ENCODE measurements around the gene SNAP23. TPM values are rescaled to one million over a fixed set of nuclear protein-coding genes. Genes with fewer than 3 reads are reported as not detected.

SNAP23 gene
- polyA plus RNA-seq, 1 donor from 2014 or later = 40.7 TPM

DNA sequence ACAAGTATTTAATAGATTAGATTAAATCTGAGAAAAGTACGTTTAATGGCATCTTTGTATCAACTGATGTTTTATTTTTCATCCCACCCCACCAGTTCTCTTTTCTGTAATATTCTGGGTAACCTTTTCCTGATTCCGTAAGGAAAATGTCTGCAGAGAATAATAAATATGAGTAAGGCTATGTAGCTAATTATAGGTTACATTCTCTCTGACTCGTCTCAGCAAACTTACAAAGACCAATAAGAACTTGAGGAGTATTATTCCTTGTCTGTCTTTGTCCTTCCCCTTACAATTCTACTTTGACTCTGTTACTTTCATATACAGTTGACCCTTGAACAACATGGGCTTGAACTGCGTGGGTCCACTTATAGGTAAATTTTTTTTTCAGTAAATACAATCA lies 12.1 kb downstream of the SNAP23 start:
- H4K20me1 ChIP-seq (ENCODE audit: insufficient read depth) = no peaks in the 10 kb centered on the region
- no peaks in the 10 kb centered on the region for H3K9me3 ChIP-seq (ENCODE audit: low read length)
- no peak overlapping the region for H3K4me3 ChIP-seq (ENCODE audit: low read length)
- H3K36me3 ChIP-seq (ENCODE audit: insufficient read depth, low read length) = no peaks in the 10 kb centered on the region
- H3F3A ChIP-seq (ENCODE audit: insufficient read depth, low read length, poor library complexity, severe bottlenecking) = no peaks in the 10 kb centered on the region
- no peaks in the 10 kb centered on the region for H3K27me3 ChIP-seq (ENCODE audit: insufficient read depth, low read depth, low read length)
- H3K79me2 ChIP-seq (replicated peaks; ENCODE audit: insufficient read depth, low read length) = no peaks in the 10 kb centered on the region
- no peaks in the 10 kb centered on the region for H3K9me2 ChIP-seq (ENCODE audit: insufficient read depth, low read length)
- H3K4me2 ChIP-seq (ENCODE audit: low read length) = no peak overlapping the region
- TF ChIP-seq SMC3 (conservative IDR thresholded peaks at IDR 0.05; ENCODE audit: poor library complexity) = no peak
- no peak for TF ChIP-seq EP300 (conservative IDR thresholded peaks at IDR 0.05; ENCODE audit: poor library complexity, severe bottlenecking)
- TF ChIP-seq REST (IDR thresholded peaks at IDR 0.05; ENCODE audit: borderline replicate concordance) = no peak
- TF ChIP-seq TAF1 (IDR thresholded peaks at IDR 0.05; ENCODE audit: low read depth) = no peak
- TF ChIP-seq POLR2AphosphoS5 (IDR thresholded peaks at IDR 0.05) = no peak
- TF ChIP-seq EZH2 (IDR thresholded peaks at IDR 0.05; ENCODE audit: borderline replicate concordance, insufficient read depth, low read length, poor library complexity, severe bottlenecking) = no peak
- no peak for TF ChIP-seq RAD21 (conservative IDR thresholded peaks at IDR 0.05)
- no peak for TF ChIP-seq MXI1 (conservative IDR thresholded peaks at IDR 0.05; ENCODE audit: poor library complexity, severe bottlenecking)
- TF ChIP-seq, protein P1, sequence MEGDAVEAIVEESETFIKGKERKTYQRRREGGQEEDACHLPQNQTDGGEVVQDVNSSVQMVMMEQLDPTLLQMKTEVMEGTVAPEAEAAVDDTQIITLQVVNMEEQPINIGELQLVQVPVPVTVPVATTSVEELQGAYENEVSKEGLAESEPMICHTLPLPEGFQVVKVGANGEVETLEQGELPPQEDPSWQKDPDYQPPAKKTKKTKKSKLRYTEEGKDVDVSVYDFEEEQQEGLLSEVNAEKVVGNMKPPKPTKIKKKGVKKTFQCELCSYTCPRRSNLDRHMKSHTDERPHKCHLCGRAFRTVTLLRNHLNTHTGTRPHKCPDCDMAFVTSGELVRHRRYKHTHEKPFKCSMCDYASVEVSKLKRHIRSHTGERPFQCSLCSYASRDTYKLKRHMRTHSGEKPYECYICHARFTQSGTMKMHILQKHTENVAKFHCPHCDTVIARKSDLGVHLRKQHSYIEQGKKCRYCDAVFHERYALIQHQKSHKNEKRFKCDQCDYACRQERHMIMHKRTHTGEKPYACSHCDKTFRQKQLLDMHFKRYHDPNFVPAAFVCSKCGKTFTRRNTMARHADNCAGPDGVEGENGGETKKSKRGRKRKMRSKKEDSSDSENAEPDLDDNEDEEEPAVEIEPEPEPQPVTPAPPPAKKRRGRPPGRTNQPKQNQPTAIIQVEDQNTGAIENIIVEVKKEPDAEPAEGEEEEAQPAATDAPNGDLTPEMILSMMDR (IDR thresholded peaks at IDR 0.05; ENCODE audit: poor library complexity, severe bottlenecking) = no peak
- H3K9ac ChIP-seq (ENCODE audit: low read length) = no peak overlapping the region
- H2AFZ ChIP-seq (ENCODE audit: low read depth, low read length) = no peak overlapping the region
- H3K27ac ChIP-seq (ENCODE audit: low read length) = no peak overlapping the region

DNA sequence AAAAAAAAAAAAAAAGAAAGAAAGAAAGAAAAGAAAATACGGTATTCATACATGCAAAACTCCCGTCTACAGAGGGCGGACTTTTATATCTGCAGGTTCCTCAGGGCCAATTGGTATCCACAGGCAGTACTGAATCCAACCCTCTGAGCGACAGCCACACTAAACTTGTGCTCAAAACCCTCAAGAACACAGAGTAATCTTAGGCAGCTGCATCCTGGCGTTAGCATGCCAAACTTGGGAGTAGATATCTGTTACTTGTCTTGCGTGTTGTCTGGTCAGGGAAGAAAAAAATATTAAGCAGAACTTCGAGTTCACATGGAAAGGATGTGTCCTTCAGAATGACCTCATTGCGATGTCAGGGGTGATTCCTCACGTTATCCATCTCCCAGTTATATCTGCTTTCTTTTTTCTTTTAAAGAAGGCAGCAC lies 12.8 kb downstream of the SNAP23 start:
- Histone ChIP-seq H3K27ac (ENCODE audit: low read length) (no peak overlapping the region), H3K79me2 (replicated peaks; ENCODE audit: insufficient read depth, low read length) (no peaks in the 10 kb centered on the region), H4K20me1 (ENCODE audit: insufficient read depth) (no peaks in the 10 kb centered on the region), H3K27me3 (ENCODE audit: insufficient read depth, low read depth, low read length) (no peaks in the 10 kb centered on the region), H3K9ac (ENCODE audit: low read length) (no peak overlapping the region), H3F3A (ENCODE audit: insufficient read depth, low read length, poor library complexity, severe bottlenecking) (no peaks in the 10 kb centered on the region), H3K4me2 (ENCODE audit: low read length) (no peak overlapping the region), H3K4me3 (ENCODE audit: low read length) (no peak overlapping the region), H2AFZ (ENCODE audit: low read depth, low read length) (no peak overlapping the region), H3K9me3 (ENCODE audit: low read length) (no peaks in the 10 kb centered on the region), H3K9me2 (ENCODE audit: insufficient read depth, low read length) (no peaks in the 10 kb centered on the region), H3K36me3 (ENCODE audit: insufficient read depth, low read length) (no peaks in the 10 kb centered on the region)
- TF ChIP-seq POLR2AphosphoS5 (IDR thresholded peaks at IDR 0.05) (no peak), RAD21 (conservative IDR thresholded peaks at IDR 0.05) (no peak), EP300 (conservative IDR thresholded peaks at IDR 0.05; ENCODE audit: poor library complexity, severe bottlenecking) (no peak), REST (IDR thresholded peaks at IDR 0.05; ENCODE audit: borderline replicate concordance) (no peak), SMC3 (conservative IDR thresholded peaks at IDR 0.05; ENCODE audit: poor library complexity) (no peak), EZH2 (IDR thresholded peaks at IDR 0.05; ENCODE audit: borderline replicate concordance, insufficient read depth, low read length, poor library complexity, severe bottlenecking) (no peak), MXI1 (conservative IDR thresholded peaks at IDR 0.05; ENCODE audit: poor library complexity, severe bottlenecking) (no peak), TAF1 (IDR thresholded peaks at IDR 0.05; ENCODE audit: low read depth) (no peak)
- TF ChIP-seq, protein P1 (IDR thresholded peaks at IDR 0.05; ENCODE audit: poor library complexity, severe bottlenecking) = no peak
